AG04449 (cell line): ENCODE results near the gene RAVER1.

Source experiments
- CTCF ChIA-PET: fragments of 350-600 bp; formaldehyde crosslinking; extraction: SDS; loops from one replicate; lab custom pipeline; 2021; ENCODE audit warnings: antibody characterized with exemption; lab: Yijun Ruan, JAX
- POLR2A ChIA-PET: fragments of 400-600, 350-600 bp; formaldehyde crosslinking; extraction: SDS; loops from one replicate; lab custom pipeline; 2020; ENCODE audit warnings: antibody characterized with exemption, inconsistent platforms; lab: Yijun Ruan, JAX
- DNase-seq: peaks from one replicate; pipeline ENCODE4 v3.0.0-alpha.2; 2010; ENCODE audit warnings: low read depth, low spot score
- H3K4me3 ChIP-seq: 2 replicates; pipeline ENCODE4 v1.5.1; 2011; ENCODE audit warnings: low read depth, mild to moderate bottlenecking, control low read depth, low read length
- TF ChIP-seq, protein P1 (sequence below): IDR thresholded peaks from one replicate; pipeline ENCODE4 v1.5.1; 2011; ENCODE audit warnings: mild to moderate bottlenecking, moderate library complexity, low read length, control low read depth, inconsistent platforms; ENCODE audit not compliant: insufficient read depth; ENCODE audit errors: missing control alignments

Gene RAVER1

DNA sequence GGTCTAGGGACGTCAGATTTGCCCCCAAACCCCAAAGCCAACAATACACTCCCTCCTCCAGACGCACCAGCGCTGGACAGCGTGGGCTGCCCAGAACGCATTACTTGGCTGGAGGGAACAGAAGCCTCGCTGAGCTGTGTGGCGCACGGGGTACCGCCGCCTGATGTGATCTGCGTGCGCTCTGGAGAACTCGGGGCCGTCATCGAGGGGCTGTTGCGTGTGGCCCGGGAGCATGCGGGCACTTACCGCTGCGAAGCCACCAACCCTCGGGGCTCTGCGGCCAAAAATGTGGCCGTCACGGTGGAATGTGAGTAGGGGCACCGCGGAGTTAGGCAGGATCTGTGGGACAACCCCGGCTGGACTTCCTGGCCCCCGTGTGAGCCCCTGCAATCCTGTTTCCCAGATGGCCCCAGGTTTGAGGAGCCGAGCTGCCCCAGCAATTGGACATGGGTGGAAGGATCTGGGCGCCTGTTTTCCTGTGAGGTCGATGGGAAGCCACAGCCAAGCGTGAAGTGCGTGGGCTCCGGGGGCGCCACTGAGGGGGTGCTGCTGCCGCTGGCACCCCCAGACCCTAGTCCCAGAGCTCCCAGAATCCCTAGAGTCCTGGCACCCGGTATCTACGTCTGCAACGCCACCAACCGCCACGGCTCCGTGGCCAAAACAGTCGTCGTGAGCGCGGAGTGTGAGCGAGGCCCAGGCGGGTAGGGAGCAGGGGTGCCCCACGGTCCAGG is 39.5 kb downstream of the RAVER1 start:
- H3K4me3 ChIP-seq = no peak overlapping the region
- no peak for DNase-seq
- ChIA-PET POLR2A (no interaction called here), CTCF (interaction anchor here (1.1 kb wide), 1 partner anchor 12 kb away, joined by 4 read pairs; no protein-coding TSS in a partner anchor)
- TF ChIP-seq, protein P1, sequence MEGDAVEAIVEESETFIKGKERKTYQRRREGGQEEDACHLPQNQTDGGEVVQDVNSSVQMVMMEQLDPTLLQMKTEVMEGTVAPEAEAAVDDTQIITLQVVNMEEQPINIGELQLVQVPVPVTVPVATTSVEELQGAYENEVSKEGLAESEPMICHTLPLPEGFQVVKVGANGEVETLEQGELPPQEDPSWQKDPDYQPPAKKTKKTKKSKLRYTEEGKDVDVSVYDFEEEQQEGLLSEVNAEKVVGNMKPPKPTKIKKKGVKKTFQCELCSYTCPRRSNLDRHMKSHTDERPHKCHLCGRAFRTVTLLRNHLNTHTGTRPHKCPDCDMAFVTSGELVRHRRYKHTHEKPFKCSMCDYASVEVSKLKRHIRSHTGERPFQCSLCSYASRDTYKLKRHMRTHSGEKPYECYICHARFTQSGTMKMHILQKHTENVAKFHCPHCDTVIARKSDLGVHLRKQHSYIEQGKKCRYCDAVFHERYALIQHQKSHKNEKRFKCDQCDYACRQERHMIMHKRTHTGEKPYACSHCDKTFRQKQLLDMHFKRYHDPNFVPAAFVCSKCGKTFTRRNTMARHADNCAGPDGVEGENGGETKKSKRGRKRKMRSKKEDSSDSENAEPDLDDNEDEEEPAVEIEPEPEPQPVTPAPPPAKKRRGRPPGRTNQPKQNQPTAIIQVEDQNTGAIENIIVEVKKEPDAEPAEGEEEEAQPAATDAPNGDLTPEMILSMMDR = no peak

DNA sequence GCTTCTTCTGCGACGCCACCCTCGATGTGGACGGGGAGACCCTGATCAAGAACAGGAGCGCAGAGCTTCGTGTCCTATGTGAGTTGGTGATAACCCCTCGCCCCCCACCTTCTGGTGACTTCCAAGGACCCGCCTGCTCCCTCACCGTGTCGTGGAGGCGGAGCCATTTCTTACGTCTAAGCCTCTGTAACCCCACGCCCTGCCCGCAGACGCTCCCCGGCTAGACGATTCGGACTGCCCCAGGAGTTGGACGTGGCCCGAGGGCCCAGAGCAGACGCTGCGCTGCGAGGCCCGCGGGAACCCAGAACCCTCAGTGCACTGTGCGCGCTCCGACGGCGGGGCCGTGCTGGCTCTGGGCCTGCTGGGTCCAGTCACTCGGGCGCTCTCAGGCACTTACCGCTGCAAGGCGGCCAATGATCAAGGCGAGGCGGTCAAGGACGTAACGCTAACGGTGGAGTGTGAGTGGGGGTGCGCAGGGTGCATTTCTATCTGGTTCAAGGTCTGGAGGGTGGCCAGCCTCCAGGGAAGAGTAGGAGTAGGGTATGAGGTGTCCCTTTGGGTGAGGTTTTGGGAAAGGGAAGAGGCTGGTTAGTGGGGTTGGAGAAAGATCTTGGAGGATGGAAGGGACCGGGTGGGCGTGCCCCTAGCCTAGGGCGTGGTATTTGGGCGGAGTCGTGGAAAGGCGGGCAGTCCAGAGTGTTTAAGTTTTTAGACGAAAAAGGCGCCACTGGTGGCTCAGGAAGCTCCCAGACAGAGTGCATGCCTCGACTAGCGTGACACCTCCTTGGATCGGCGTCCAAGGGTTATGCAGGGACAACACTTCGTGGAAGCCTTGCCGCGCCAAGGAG is 40.3 kb downstream of the RAVER1 start:
- ChIA-PET POLR2A (interaction anchor here (1.5 to 2.1 kb wide), 2 partner anchors 13 to 41 kb away, joined by 4 to 10 read pairs; partner anchors contain the start of gene RAVER1), CTCF (interaction anchor here (1.1 to 1.7 kb wide), 5 partner anchors 12 to 96 kb away, joined by 4 to 9 read pairs (median 6); no protein-coding TSS in a partner anchor)
- H3K4me3 ChIP-seq = peak overlapping the region; percentile 60
- TF ChIP-seq, protein P1 = no peak
- no peak for DNase-seq

DNA sequence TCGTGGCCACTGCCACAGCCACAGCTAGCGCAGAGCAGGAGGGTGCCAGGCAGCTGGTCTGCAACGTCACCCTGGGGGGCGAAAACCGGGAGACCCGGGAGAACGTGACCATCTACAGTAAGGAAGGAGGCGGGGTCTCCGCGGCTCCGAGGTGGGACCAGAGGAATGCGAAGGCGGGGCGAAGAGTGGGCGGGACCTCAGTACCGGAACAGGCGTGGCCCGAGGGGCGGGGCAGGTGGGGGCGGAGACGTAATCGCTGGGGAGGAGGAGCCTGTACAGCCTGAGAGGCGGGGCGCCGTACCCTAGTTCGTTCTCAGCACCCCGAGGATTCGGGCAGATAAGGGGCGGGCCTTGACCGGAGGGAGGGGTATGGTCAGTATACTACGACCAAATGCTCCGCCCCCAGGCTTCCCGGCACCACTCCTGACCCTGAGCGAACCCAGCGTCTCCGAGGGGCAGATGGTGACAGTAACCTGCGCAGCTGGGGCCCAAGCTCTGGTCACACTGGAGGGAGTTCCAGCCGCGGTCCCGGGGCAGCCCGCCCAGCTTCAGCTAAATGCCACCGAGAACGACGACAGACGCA is 41.0 kb downstream of the RAVER1 start:
- POLR2A ChIA-PET = interaction anchor here (1.5 to 2.1 kb wide), 3 partner anchors 14 to 42 kb away, joined by 4 to 10 read pairs (median 6); partner anchors contain the start of gene RAVER1
- CTCF ChIA-PET = interaction anchor here (1.1 to 1.7 kb wide), 5 partner anchors 13 to 97 kb away, joined by 4 to 9 read pairs (median 6); no protein-coding TSS in a partner anchor
- H3K4me3 ChIP-seq = peak overlapping the region; percentile 60
- TF ChIP-seq, protein P1 = no peak
- no peak for DNase-seq

DNA sequence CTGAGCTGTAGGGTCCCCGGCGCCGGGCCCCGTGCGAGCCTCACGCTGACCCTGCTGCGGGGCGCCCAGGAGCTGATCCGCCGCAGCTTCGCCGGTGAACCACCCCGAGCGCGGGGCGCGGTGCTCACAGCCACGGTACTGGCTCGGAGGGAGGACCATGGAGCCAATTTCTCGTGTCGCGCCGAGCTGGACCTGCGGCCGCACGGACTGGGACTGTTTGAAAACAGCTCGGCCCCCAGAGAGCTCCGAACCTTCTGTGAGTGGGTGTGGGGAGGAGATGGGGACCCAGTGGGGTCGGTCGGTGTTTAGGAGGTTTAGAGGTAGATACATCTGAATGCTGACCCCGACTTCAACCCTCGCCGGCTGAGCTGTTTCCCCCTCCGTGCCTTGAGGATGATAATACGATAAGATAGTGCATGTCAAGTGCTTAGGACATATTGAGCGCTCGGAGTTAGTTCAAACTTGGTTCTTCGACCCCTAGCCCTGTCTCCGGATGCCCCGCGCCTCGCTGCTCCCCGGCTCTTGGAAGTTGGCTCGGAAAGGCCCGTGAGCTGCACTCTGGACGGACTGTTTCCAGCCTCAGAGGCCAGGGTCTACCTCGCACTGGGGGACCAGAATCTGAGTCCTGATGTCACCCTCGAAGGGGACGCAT is 41.6 kb downstream of the RAVER1 start:
- POLR2A ChIA-PET = interaction anchor here (0.5 to 2.1 kb wide), 7 partner anchors 14 to 112 kb away, joined by 3 to 10 read pairs (median 4); partner anchors contain the start of genes CDC37, RAVER1 and TYK2
- CTCF ChIA-PET = interaction anchor here (0.7 to 1.7 kb wide), 7 partner anchors 14 to 97 kb away, joined by 3 to 9 read pairs (median 5); no protein-coding TSS in a partner anchor

DNA sequence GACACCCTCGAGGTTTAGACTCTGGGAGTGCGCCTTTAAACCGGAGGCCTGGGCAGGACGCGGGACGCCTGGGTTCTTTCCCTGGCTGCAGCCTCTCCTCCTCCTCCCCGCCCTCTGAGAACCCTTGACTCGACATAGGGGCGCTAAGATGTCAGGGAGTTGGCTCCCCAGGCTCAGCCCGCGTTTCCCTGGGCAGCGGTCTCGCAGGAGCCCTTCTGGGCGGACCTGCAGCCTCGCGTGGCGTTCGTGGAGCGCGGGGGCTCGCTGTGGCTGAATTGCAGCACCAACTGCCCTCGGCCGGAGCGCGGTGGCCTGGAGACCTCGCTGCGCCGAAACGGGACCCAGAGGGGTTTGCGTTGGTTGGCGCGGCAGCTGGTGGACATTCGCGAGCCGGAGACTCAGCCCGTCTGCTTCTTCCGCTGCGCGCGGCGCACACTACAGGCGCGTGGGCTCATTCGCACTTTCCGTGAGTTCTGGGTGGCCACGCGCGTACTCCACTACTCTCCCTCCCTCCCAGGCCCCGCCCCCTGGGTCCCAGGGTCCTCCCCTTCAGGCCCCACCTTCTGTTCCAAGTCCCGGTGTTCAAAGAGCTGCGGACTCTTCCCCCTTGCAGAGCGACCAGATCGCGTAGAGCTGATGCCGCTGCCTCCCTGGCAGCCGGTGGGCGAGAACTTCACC is 42.3 kb downstream of the RAVER1 start:
- ChIA-PET CTCF (interaction anchor here (0.7 to 1.7 kb wide), 6 partner anchors 14 to 41 kb away, joined by 3 to 9 read pairs (median 4); no protein-coding TSS in a partner anchor), POLR2A (interaction anchor here (0.5 to 2.1 kb wide), 8 partner anchors 14 to 197 kb away, joined by 3 to 10 read pairs (median 4); partner anchors contain the start of genes CDC37, RAVER1 and TYK2)
- H3K4me3 ChIP-seq = peak overlapping the region; percentile 60
- TF ChIP-seq, protein P1 = no peak
- no peak for DNase-seq

More for the DNA sequence above, 41.6 kb downstream of the RAVER1 start:
- H3K4me3 ChIP-seq = peak overlapping the region; percentile 60
- DNase-seq = no peak
- TF ChIP-seq, protein P1 = no peak
